SK-N-SH treated with all-trans-retinoic acid at 6 μM for 48 hours (cell line): ENCODE data around the gene PRKAG3.

ENCODE experiments used
- ATAC-seq: fragments of 200-7000 bp; cut with Tn5 transposase; 3 replicates; pipeline ENCODE4 v1.9.1; 2020; ENCODE audit warnings: mild to moderate bottlenecking, moderate library complexity
- ARNTL ChIP-seq: fragments of 450-650 bp; formaldehyde crosslinking; IDR thresholded peaks from 2 replicates; pipeline ENCODE4 v1.5.0; 2020; ENCODE audit warnings: low read depth, mild to moderate bottlenecking, moderate library complexity, borderline replicate concordance
- CREB5 ChIP-seq: fragments of 250-450 bp; sonication (Bioruptor Pico); IDR thresholded peaks from 2 replicates; pipeline ENCODE4 v1.5.1; 2020; ENCODE audit warnings: low read depth, mild to moderate bottlenecking, moderate library complexity
- CSDC2 ChIP-seq: fragments of 250-450 bp; sonication (Bioruptor Pico); IDR thresholded peaks from 2 replicates; pipeline ENCODE4 v1.5.0; 2020; ENCODE audit warnings: mild to moderate bottlenecking, moderate library complexity
- CSRNP3 ChIP-seq: fragments of 250-450 bp; sonication (Bioruptor Pico); IDR thresholded peaks from 2 replicates; pipeline ENCODE4 v1.5.1; 2021; ENCODE audit warnings: mild to moderate bottlenecking, moderate library complexity
- GLIS3 ChIP-seq: fragments of 250-450 bp; sonication (Bioruptor Pico); IDR thresholded peaks from 2 replicates; pipeline ENCODE4 v1.5.0; 2020; ENCODE audit warnings: mild to moderate bottlenecking, moderate library complexity
- ISL1 ChIP-seq: fragments of 250-450 bp; sonication (Bioruptor Pico); IDR thresholded peaks from 2 replicates; pipeline ENCODE4 v2.1.2; 2022; ENCODE audit warnings: mild to moderate bottlenecking, moderate library complexity
- OSR1 ChIP-seq: fragments of 250-450 bp; sonication (Bioruptor Pico); IDR thresholded peaks from 2 replicates; pipeline ENCODE4 v1.8.0; 2022; ENCODE audit warnings: moderate library complexity, mild to moderate bottlenecking, inconsistent platforms
- PATZ1 ChIP-seq: fragments of 250-450 bp; sonication (Bioruptor Pico); IDR thresholded peaks from 2 replicates; pipeline ENCODE4 v1.8.0; 2020; ENCODE audit warnings: mild to moderate bottlenecking, moderate library complexity, borderline replicate concordance
- POU6F1 ChIP-seq: fragments of 250-450 bp; sonication (Bioruptor Pico); IDR thresholded peaks from 2 replicates; pipeline ENCODE4 v1.8.0; 2021; ENCODE audit warnings: low read depth, mild to moderate bottlenecking, moderate library complexity, borderline replicate concordance
- RARB ChIP-seq: fragments of 250-450 bp; sonication (Bioruptor Pico); IDR thresholded peaks from 2 replicates; pipeline ENCODE4 v1.8.0; 2021; ENCODE audit warnings: mild to moderate bottlenecking, moderate library complexity
- SNAI2 ChIP-seq: fragments of 250-450 bp; sonication (Bioruptor Pico); IDR thresholded peaks from 2 replicates; pipeline ENCODE4 v1.5.0; 2020; ENCODE audit warnings: mild to moderate bottlenecking, moderate library complexity
- TCF4 ChIP-seq: fragments of 250-450 bp; sonication (Bioruptor Pico); IDR thresholded peaks from 2 replicates; pipeline ENCODE4 v1.8.0; 2021; ENCODE audit warnings: mild to moderate bottlenecking, moderate library complexity, borderline replicate concordance
- TOX ChIP-seq: fragments of 250-450 bp; sonication (Bioruptor Pico); IDR thresholded peaks from 2 replicates; pipeline ENCODE4 v1.8.0; 2021; ENCODE audit warnings: mild to moderate bottlenecking, moderate library complexity, borderline replicate concordance
- TSHZ2 ChIP-seq: fragments of 250-450 bp; sonication (Bioruptor Pico); IDR thresholded peaks from 2 replicates; pipeline ENCODE4 v1.5.0; 2020; ENCODE audit warnings: mild to moderate bottlenecking, moderate library complexity
- ZC3H10 ChIP-seq: fragments of 250-450 bp; sonication (Bioruptor Pico); IDR thresholded peaks from 2 replicates; pipeline ENCODE4 v1.5.1; 2021; ENCODE audit warnings: mild to moderate bottlenecking, moderate library complexity
- ZFP30 ChIP-seq: fragments of 450-650 bp; formaldehyde crosslinking; IDR thresholded peaks from 2 replicates; pipeline ENCODE4 v1.5.0; 2022; ENCODE audit warnings: mild to moderate bottlenecking, moderate library complexity
- ZNF565 ChIP-seq: fragments of 450-650 bp; formaldehyde crosslinking; conservative IDR thresholded peaks from 2 replicates; pipeline ENCODE4 v1.5.0; 2020; ENCODE audit warnings: low read depth, mild to moderate bottlenecking, moderate library complexity

Gene PRKAG3

GRCh38 chr2:218810256-218810655 is 21.3 kb downstream of the PRKAG3 start:
- no peak for ATAC-seq
- no peak for TF ChIP-seq POU6F1 (CRISPR knock-in tag)
- no peak for TF ChIP-seq OSR1
- no peak for TF ChIP-seq ARNTL (CRISPR knock-in tag)
- no peak for TF ChIP-seq GLIS3
- TF ChIP-seq ZFP30 (CRISPR knock-in tag) = no peak
- TF ChIP-seq ZNF565 (CRISPR knock-in tag) = no peak
- no peak for TF ChIP-seq TSHZ2 (CRISPR knock-in tag)
- no peak for TF ChIP-seq SNAI2 (CRISPR knock-in tag)
- no peak for TF ChIP-seq CSRNP3 (CRISPR knock-in tag)
- no peak for TF ChIP-seq TOX
- no peak for TF ChIP-seq ISL1

GRCh38 chr2:218809515-218809914 is 22.1 kb downstream of the PRKAG3 start:
- no peak for ATAC-seq
- TF ChIP-seq POU6F1 (CRISPR knock-in tag) (no peak), CSDC2 (no peak), TCF4 (CRISPR knock-in tag) (no peak), SNAI2 (CRISPR knock-in tag) (no peak), RARB (CRISPR knock-in tag) (no peak), CSRNP3 (CRISPR knock-in tag) (no peak), TSHZ2 (CRISPR knock-in tag) (no peak), TOX (no peak), PATZ1 (CRISPR knock-in tag) (no peak), GLIS3 (no peak), CREB5 (CRISPR knock-in tag) (no peak), ZC3H10 (no peak)
